ENCODE measurements around the gene SOCS3. TPM values are rescaled to one million over a fixed set of nuclear protein-coding genes. Genes with fewer than 3 reads are reported as not detected.

The SOCS3 gene
- polyA plus RNA-seq, 2 donors = 6.6 to 20.1 TPM

DNA sequence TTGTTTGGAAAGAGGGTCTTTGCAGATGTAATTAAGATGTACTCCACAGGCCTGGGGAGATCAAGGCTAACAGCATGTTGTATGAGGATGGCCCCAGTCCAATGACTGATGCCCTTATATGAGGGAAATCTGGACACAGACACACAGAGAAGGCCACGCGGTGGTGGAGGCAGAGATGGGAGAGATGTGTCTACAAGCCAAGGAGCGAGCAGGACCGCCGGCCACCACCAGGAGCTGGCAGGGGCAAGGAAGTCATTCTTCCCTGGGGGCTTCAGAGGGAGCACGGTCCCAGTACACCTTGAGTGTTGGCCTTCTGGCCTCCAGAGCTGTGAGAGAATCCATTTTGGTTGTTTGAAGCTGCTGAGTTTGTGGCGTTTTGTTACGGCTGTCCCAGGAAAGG is 14.7 kb downstream of the SOCS3 start:
- Histone ChIP-seq H3K9me3 (ENCODE audit: control insufficient read depth in 2 of 2, insufficient read depth in 1 of 2, low read depth in 1 of 2, low read length in 1 of 2) (no peaks in the 10 kb centered on the region), H3K4me3 (ENCODE audit: low read depth in 1 of 2, low read length in 2 of 2) (no peak overlapping the region), H3K36me3 (ENCODE audit: control insufficient read depth in 2 of 2, insufficient read depth in 2 of 2, low read length in 1 of 2) (no peaks in the 10 kb centered on the region), H3K27ac (ENCODE audit: low read depth in 2 of 2, low read length in 1 of 2) (peak overlapping the region in 1 of 2 donors; percentile 43), H3K4me1 (ENCODE audit: control insufficient read depth in 2 of 2, insufficient read depth in 2 of 2, low read length in 1 of 2) (peaks cover 4 to 28% of the 10 kb centered on the region in 2 donors), H3K27me3 (ENCODE audit: control insufficient read depth in 1 of 2, insufficient read depth in 2 of 2, low read length in 2 of 2) (no peaks in the 10 kb centered on the region)
- 72 to 75% methylated on average over 8 of the region's 8 CpGs for WGBS, 2 donors

DNA sequence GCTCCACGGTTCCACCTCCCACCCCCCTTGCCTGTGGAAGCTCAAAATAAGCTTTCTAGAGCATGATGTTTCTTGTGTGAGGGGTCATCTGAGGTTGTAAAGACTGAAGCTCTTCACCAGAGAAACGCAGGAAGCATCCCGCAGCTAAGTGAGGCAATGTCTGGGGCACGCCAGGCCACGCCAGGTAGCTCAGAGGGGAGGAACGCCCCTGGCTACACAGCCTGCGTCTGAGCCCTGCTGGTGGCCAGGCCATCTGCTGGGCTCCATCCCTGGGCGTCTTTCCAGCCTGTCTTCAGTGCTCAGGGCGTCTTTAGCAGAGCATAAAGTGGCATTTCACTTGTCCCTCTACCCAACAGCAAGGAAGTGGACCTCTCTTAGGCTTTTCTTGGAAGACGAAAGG is 15.2 kb downstream of the SOCS3 start:
- WGBS, 2 donors = 82 to 89% methylated on average over 10 of the region's 10 CpGs

DNA sequence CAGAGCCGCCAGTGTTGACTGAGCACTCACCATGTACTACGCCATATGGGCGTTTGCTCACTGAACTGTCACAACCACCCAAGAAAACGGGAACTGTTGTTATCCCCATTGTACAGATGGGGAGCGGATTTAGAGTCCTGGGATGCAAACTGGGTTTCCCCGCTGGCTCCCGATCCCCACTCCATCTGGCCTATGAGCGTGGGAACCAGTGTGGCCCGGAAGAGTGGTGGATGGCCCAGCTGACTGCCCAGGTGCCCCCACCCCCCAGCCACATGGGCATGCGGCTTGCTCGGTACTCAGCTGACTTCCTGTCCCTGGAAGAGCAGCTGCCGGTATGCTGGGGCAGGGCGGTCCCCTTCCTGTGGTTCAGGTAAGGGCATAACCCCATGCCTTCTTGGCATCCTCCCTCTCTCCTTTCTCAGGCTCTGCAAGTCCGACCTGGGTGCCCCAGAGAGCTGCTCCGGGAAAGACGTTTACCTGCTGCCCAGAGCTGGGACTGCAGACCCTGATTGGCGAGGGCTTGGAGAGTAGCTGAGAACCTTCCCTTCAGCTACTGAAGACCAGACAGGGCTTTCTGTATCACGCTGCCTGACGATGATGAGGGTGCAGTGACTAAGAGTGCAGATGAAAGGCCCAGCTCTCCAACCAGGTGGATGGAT is 16.2 kb downstream of the SOCS3 start:
- Histone ChIP-seq H3K4me3 (ENCODE audit: low read depth in 1 of 2, low read length in 2 of 2) (no peak overlapping the region), H3K9me3 (ENCODE audit: control insufficient read depth in 2 of 2, insufficient read depth in 1 of 2, low read depth in 1 of 2, low read length in 1 of 2) (no peaks in the 10 kb centered on the region), H3K4me1 (ENCODE audit: control insufficient read depth in 2 of 2, insufficient read depth in 2 of 2, low read length in 1 of 2) (peaks cover 4 to 28% of the 10 kb centered on the region in 2 donors), H3K27me3 (ENCODE audit: control insufficient read depth in 1 of 2, insufficient read depth in 2 of 2, low read length in 2 of 2) (no peaks in the 10 kb centered on the region), H3K36me3 (ENCODE audit: control insufficient read depth in 2 of 2, insufficient read depth in 2 of 2, low read length in 1 of 2) (no peaks in the 10 kb centered on the region), H3K27ac (ENCODE audit: low read depth in 2 of 2, low read length in 1 of 2) (peak overlapping the region; percentile 82 to 96)
- 63 to 64% methylated on average over 19 of the region's 19 CpGs for WGBS, 2 donors

More for the DNA sequence above, 15.2 kb downstream of the SOCS3 start:
- no peak overlapping the region for H3K4me3 ChIP-seq (ENCODE audit: low read depth in 1 of 2, low read length in 2 of 2)
- no peaks in the 10 kb centered on the region for H3K9me3 ChIP-seq (ENCODE audit: control insufficient read depth in 2 of 2, insufficient read depth in 1 of 2, low read depth in 1 of 2, low read length in 1 of 2)
- H3K36me3 ChIP-seq (ENCODE audit: control insufficient read depth in 2 of 2, insufficient read depth in 2 of 2, low read length in 1 of 2) = no peaks in the 10 kb centered on the region
- no peak overlapping the region for H3K27ac ChIP-seq (ENCODE audit: low read depth in 2 of 2, low read length in 1 of 2)
- no peaks in the 10 kb centered on the region for H3K27me3 ChIP-seq (ENCODE audit: control insufficient read depth in 1 of 2, insufficient read depth in 2 of 2, low read length in 2 of 2)
- peaks cover 4 to 28% of the 10 kb centered on the region in 2 donors for H3K4me1 ChIP-seq (ENCODE audit: control insufficient read depth in 2 of 2, insufficient read depth in 2 of 2, low read length in 1 of 2)

DNA sequence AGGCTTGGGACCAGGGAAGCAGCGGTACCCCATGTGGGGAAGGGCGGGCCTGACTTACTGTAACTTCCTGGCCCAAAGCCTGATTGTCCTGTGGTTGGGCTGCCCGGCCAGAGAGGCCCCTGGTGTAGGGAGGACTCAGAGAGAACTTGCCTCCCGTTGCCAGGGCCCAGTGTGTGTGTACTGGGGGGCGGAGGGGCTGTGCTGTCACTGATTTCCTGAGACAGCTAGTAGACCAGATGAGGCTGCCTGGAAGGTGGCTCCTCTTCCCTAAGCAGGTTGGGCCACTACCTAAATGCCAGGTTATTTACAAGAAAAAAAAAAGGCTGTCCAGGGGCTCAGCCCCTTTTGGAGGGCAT is 16.7 kb downstream of the SOCS3 start:
- Histone ChIP-seq H3K27ac (ENCODE audit: low read depth in 2 of 2, low read length in 1 of 2) (peak overlapping the region; percentile 82 to 96), H3K27me3 (ENCODE audit: control insufficient read depth in 1 of 2, insufficient read depth in 2 of 2, low read length in 2 of 2) (no peaks in the 10 kb centered on the region), H3K4me3 (ENCODE audit: low read depth in 1 of 2, low read length in 2 of 2) (no peak overlapping the region), H3K4me1 (ENCODE audit: control insufficient read depth in 2 of 2, insufficient read depth in 2 of 2, low read length in 1 of 2) (peaks cover 4 to 28% of the 10 kb centered on the region in 2 donors), H3K9me3 (ENCODE audit: control insufficient read depth in 2 of 2, insufficient read depth in 1 of 2, low read depth in 1 of 2, low read length in 1 of 2) (no peaks in the 10 kb centered on the region), H3K36me3 (ENCODE audit: control insufficient read depth in 2 of 2, insufficient read depth in 2 of 2, low read length in 1 of 2) (no peaks in the 10 kb centered on the region)
- WGBS, 2 donors = 8 to 10% methylated on average over 5 of the region's 5 CpGs

DNA sequence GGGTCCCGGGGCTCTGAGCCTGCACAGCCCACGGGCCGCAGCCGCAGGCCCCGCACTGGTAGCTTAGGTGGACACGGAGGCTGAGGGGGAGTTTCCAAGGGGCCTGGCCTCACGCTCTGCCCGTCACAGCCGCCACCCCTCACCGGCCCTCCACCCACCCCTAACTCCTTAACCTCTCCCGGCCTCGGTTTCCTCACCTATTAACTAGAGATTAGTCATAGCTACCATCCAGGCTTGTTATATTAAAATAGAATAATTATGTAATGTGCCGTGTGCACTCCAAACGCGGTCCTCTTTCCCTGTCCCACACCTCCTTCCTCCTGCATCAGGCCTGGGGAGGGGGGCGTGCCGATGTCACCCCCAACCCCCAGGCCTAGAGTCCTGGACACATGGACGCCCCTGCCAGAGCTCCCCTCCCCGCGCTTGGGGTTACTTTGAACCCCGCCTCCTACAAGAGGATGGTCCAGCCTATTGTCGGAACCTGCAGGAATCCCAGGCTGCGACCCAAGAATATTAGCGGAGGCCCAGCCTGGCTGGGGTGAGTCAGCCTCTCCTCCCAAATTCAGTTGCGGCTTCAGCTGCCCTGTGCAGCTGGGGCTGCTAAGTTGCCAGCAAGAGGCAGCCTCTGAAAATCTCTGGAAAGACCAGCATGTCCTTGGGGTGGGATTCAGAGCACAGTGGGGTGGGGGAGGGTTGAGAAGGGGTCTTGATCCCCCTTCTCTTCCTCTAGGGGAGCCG is 17.3 kb downstream of the SOCS3 start:
- Histone ChIP-seq H3K27me3 (ENCODE audit: control insufficient read depth in 1 of 2, insufficient read depth in 2 of 2, low read length in 2 of 2) (no peaks in the 10 kb centered on the region), H3K9me3 (ENCODE audit: control insufficient read depth in 2 of 2, insufficient read depth in 1 of 2, low read depth in 1 of 2, low read length in 1 of 2) (no peaks in the 10 kb centered on the region), H3K4me1 (ENCODE audit: control insufficient read depth in 2 of 2, insufficient read depth in 2 of 2, low read length in 1 of 2) (peaks cover 4 to 28% of the 10 kb centered on the region in 2 donors), H3K4me3 (ENCODE audit: low read depth in 1 of 2, low read length in 2 of 2) (peak overlapping the region in 1 of 2 donors; percentile 30), H3K36me3 (ENCODE audit: control insufficient read depth in 2 of 2, insufficient read depth in 2 of 2, low read length in 1 of 2) (no peaks in the 10 kb centered on the region), H3K27ac (ENCODE audit: low read depth in 2 of 2, low read length in 1 of 2) (peak overlapping the region; percentile 82 to 96)
- 15 to 21% methylated on average over 26 of the region's 26 CpGs for WGBS, 2 donors

DNA sequence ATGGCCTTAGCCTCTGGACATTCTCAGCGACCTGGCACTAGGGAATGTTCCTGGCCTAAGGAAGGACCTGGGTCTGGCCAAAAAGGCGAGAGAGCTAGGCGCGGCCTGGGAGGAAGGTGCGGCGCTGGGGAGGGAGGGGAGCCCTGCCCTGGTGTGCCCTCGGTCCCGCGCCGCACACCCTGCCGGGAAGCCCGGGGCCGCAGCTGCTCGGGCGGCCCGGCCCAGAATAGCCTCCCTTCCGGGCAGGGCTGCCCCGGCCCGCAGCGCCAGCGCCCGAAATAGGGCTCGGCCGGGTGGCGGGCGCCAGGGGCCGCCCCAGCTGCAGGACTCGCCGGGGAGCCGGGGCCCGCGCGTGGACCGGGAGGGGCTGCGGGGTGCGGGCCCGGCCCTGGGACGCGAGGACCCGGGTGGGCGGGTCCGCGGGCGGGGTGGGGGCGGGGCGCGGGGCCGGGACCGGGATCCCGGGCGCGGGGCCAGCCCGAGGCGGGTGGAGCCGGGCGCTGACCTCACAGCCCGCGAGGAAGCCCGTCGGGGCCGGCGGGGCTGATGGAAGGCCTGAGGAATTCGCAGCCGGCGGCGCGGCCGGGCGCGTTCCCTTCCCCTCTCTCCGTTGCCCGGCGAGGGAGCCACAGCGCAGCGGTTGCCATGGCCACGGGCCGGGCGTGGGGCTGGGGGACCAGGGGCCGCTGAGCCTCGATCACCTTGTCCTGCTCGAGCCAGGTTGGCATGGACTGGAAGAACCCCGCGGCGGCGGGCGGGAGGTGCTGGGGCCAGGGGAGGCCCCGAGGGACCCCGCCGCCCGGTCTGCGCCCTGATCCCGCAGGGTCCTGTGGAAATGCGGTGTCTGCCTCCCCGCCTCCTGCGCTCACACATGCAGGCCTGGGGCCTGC is 18.1 kb downstream of the SOCS3 start:
- Histone ChIP-seq H3K27me3 (ENCODE audit: control insufficient read depth in 1 of 2, insufficient read depth in 2 of 2, low read length in 2 of 2) (no peaks in the 10 kb centered on the region), H3K4me1 (ENCODE audit: control insufficient read depth in 2 of 2, insufficient read depth in 2 of 2, low read length in 1 of 2) (peaks cover 2 to 28% of the 10 kb centered on the region in 2 donors), H3K27ac (ENCODE audit: low read depth in 2 of 2, low read length in 1 of 2) (peak overlapping the region; percentile 82 to 96), H3K4me3 (ENCODE audit: low read depth in 1 of 2, low read length in 2 of 2) (peak overlapping the region; percentile 9 to 30), H3K36me3 (ENCODE audit: control insufficient read depth in 2 of 2, insufficient read depth in 2 of 2, low read length in 1 of 2) (no peaks in the 10 kb centered on the region), H3K9me3 (ENCODE audit: control insufficient read depth in 2 of 2, insufficient read depth in 1 of 2, low read depth in 1 of 2, low read length in 1 of 2) (no peaks in the 10 kb centered on the region)
- WGBS, 2 donors = 4% methylated on average over 60 to 95 of the region's 95 CpGs

DNA sequence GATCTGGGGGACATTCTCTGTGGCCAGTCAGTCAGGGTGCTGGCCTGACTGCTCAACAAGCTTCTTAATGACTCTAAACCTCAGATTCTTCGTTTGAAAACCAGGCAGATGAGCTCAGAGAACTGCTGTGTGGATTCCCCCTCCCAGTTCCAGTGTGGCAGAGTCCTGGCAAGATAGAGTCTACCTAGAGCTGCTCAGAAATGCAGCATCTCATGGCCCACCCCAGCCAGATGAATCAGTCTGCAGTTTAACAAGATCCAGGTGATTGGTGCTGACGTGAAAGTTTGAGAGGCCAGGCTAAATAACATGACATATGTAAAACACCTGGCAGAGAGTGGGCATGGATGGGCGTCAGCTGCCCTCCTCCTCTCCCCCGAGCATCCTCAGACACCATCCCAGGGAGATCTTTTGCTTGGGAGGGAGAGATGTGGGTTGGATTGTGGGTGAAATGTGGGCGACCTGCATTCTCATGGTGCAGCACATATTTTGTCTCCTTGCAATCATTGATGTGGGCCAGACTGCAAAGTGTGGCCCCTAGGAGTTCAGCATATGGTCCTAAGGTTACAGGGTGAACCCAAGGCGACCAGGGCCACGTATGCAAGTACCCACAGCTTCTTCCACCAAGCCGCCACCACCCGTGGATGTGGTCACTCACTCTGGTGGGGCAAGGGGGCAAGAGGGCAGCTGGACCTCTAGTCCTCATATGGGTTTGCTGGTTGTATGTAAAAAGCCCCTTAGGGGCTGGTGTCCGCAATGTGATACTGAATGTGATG is 19.5 kb downstream of the SOCS3 start:
- peaks cover 2 to 24% of the 10 kb centered on the region in 2 donors for H3K4me1 ChIP-seq (ENCODE audit: control insufficient read depth in 2 of 2, insufficient read depth in 2 of 2, low read length in 1 of 2)
- no peak overlapping the region for H3K4me3 ChIP-seq (ENCODE audit: low read depth in 1 of 2, low read length in 2 of 2)
- 79 to 82% methylated on average over 10 of the region's 10 CpGs for WGBS, 2 donors
- H3K36me3 ChIP-seq (ENCODE audit: control insufficient read depth in 2 of 2, insufficient read depth in 2 of 2, low read length in 1 of 2) = no peaks in the 10 kb centered on the region
- no peaks in the 10 kb centered on the region for H3K27me3 ChIP-seq (ENCODE audit: control insufficient read depth in 1 of 2, insufficient read depth in 2 of 2, low read length in 2 of 2)
- H3K27ac ChIP-seq (ENCODE audit: low read depth in 2 of 2, low read length in 1 of 2) = peak overlapping the region in 1 of 2 donors; percentile 59
- no peaks in the 10 kb centered on the region for H3K9me3 ChIP-seq (ENCODE audit: control insufficient read depth in 2 of 2, insufficient read depth in 1 of 2, low read depth in 1 of 2, low read length in 1 of 2)

DNA sequence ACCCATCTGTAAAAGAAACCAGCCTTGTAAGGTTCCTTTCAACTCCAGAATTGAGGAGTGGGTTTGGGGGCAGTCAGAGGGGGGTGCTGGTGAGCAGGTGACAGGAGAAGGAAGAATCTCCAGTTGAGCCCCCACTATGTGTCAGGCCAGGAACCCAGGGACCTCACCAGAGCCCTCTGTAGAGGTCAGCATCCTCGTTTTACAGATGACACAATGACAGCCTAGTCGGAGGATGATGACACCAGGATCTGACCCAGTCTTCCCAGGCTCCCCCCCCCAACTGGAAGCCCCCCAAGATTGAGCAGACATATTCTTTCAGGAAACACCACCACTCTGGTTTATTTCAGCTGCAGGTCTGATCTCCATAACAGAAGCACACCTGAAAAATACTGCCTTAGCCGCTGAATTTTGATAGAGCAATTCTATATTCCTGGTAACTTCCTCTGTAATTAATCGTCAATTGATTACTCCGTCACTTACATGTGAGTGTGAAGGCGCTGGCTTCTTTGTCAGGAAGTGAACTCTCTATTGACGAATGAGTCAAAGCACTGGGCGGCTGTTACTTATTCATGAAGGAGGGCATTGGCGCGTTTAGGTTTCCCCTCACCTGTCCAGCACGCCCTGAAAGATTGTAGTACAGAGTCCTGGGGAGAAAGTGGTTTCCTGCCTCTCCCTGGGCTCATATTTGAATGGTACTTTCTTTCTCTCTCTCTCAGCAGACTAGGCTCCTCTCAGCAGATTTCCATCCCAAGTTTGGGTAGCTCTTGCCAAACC is 21.2 kb downstream of the SOCS3 start:
- peaks cover 2 to 20% of the 10 kb centered on the region in 2 donors for H3K4me1 ChIP-seq (ENCODE audit: control insufficient read depth in 2 of 2, insufficient read depth in 2 of 2, low read length in 1 of 2)
- peak overlapping the region; percentile 27 to 79 for H3K27ac ChIP-seq (ENCODE audit: low read depth in 2 of 2, low read length in 1 of 2)
- no peaks in the 10 kb centered on the region for H3K27me3 ChIP-seq (ENCODE audit: control insufficient read depth in 1 of 2, insufficient read depth in 2 of 2, low read length in 2 of 2)
- H3K36me3 ChIP-seq (ENCODE audit: control insufficient read depth in 2 of 2, insufficient read depth in 2 of 2, low read length in 1 of 2) = no peaks in the 10 kb centered on the region
- no peak overlapping the region for H3K4me3 ChIP-seq (ENCODE audit: low read depth in 1 of 2, low read length in 2 of 2)
- no peaks in the 10 kb centered on the region for H3K9me3 ChIP-seq (ENCODE audit: control insufficient read depth in 2 of 2, insufficient read depth in 1 of 2, low read depth in 1 of 2, low read length in 1 of 2)
- WGBS, 2 donors = 30 to 52% methylated on average over 11 of the region's 11 CpGs
